Panc1 (cell line): ENCODE results near the gene RPRD1B.

Experiments used
- POLR2AphosphoS5 ChIP-seq: IDR thresholded peaks from 2 replicates; pipeline ENCODE4 v1.6.1; 2012; ENCODE audit warnings: mild to moderate bottlenecking, low read depth, low read length, moderate library complexity
- SIN3A ChIP-seq: IDR thresholded peaks from 2 replicates; pipeline ENCODE4 v1.6.1; 2012; ENCODE audit warnings: low read depth, mild to moderate bottlenecking, low read length, moderate library complexity, borderline replicate concordance; ENCODE audit not compliant: insufficient read depth
- TCF7L2 ChIP-seq: IDR thresholded peaks from 2 replicates; pipeline ENCODE4 v1.6.1; 2011; ENCODE audit warnings: mild to moderate bottlenecking, low read depth, low read length, inconsistent platforms
- TF ChIP-seq, protein P1 (sequence below): fragments of 450-650 bp; IDR thresholded peaks from 2 replicates; pipeline ENCODE4 v1.5.1; 2017; ENCODE audit warnings: mild to moderate bottlenecking
- TF ChIP-seq, protein P2 (sequence below), 2 experiments: IDR thresholded peaks; 2 replicates each; pipeline ENCODE4 v1.6.1; 2011 to 2012; ENCODE audit warnings: low read depth in 2 of 2, control low read depth in 1 of 2, low read length in 1 of 2, mild to moderate bottlenecking in 1 of 2, moderate library complexity in 1 of 2; ENCODE audit not compliant: insufficient read depth in 1 of 2

DNA sequence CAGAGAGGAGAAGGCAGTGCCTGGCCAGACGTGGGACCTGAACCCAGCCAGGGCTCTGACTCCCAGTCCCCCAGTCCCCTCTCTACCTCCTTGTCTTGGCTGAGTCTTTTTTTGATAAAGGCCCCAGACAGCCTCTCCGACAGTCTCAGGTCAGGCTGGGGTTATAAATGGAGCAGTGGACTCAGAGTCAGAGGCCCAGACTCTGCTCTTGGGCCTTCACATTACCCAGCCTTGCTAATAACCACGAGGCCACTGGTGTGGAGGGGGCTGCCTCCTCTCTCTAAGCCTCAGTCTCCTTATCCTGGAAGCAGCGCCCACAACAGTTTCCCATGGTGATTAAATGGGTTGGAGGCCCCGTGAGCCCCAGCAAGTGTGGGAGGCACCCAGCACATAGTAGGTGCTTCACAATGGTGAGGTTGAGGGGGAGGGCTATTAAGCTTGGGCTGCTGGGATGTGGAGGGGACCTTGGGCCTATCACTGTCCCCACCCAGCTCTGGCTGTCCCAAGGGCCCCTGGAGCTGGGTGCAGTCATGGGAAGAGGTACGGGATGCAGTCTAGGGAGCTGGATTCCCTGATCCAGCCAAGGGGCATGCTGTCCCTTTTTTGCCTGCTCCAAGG, 95.8 kb downstream of the RPRD1B start:
- TF ChIP-seq, protein P1, sequence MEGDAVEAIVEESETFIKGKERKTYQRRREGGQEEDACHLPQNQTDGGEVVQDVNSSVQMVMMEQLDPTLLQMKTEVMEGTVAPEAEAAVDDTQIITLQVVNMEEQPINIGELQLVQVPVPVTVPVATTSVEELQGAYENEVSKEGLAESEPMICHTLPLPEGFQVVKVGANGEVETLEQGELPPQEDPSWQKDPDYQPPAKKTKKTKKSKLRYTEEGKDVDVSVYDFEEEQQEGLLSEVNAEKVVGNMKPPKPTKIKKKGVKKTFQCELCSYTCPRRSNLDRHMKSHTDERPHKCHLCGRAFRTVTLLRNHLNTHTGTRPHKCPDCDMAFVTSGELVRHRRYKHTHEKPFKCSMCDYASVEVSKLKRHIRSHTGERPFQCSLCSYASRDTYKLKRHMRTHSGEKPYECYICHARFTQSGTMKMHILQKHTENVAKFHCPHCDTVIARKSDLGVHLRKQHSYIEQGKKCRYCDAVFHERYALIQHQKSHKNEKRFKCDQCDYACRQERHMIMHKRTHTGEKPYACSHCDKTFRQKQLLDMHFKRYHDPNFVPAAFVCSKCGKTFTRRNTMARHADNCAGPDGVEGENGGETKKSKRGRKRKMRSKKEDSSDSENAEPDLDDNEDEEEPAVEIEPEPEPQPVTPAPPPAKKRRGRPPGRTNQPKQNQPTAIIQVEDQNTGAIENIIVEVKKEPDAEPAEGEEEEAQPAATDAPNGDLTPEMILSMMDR, result no peak
- TF ChIP-seq, protein P2, sequence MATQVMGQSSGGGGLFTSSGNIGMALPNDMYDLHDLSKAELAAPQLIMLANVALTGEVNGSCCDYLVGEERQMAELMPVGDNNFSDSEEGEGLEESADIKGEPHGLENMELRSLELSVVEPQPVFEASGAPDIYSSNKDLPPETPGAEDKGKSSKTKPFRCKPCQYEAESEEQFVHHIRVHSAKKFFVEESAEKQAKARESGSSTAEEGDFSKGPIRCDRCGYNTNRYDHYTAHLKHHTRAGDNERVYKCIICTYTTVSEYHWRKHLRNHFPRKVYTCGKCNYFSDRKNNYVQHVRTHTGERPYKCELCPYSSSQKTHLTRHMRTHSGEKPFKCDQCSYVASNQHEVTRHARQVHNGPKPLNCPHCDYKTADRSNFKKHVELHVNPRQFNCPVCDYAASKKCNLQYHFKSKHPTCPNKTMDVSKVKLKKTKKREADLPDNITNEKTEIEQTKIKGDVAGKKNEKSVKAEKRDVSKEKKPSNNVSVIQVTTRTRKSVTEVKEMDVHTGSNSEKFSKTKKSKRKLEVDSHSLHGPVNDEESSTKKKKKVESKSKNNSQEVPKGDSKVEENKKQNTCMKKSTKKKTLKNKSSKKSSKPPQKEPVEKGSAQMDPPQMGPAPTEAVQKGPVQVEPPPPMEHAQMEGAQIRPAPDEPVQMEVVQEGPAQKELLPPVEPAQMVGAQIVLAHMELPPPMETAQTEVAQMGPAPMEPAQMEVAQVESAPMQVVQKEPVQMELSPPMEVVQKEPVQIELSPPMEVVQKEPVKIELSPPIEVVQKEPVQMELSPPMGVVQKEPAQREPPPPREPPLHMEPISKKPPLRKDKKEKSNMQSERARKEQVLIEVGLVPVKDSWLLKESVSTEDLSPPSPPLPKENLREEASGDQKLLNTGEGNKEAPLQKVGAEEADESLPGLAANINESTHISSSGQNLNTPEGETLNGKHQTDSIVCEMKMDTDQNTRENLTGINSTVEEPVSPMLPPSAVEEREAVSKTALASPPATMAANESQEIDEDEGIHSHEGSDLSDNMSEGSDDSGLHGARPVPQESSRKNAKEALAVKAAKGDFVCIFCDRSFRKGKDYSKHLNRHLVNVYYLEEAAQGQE (IDR thresholded peaks at IDR 0.05; ENCODE audit: insufficient read depth in 1 of 2, low read depth in 2 of 2, low read length in 1 of 2), result no peak
- TF ChIP-seq SIN3A, result no peak
- no peak for TF ChIP-seq POLR2AphosphoS5
- no peak for TF ChIP-seq TCF7L2
